ENCODE results near the gene VPS72. TPM values are rescaled to one million over a fixed set of nuclear protein-coding genes. Genes with fewer than 3 reads are reported as not detected.

Gene VPS72
- total RNA-seq, 2 experiments from 2014 or later: 73.5 to 80.3 TPM

- ChIA-PET CTCF (interaction anchor here (0.8 kb wide), 1 partner anchor 60 kb away, joined by 6 read pairs; no protein-coding TSS in a partner anchor), POLR2A (no interaction called here)
These were observed 3.3 kb upstream of the VPS72 start for GRCh38 chr1:151193304-151193703.

- ChIA-PET CTCF (interaction anchor here (0.7 kb wide), 1 partner anchor 65 kb away, joined by 4 read pairs; no protein-coding TSS in a partner anchor), POLR2A (no interaction called here)
These were observed 2.0 kb upstream of the VPS72 start for GRCh38 chr1:151192047-151192446.

- POLR2A ChIA-PET: interaction anchor here (0.5 to 0.6 kb wide), 2 partner anchors 19 to 20 kb away, joined by 3 to 5 read pairs; no protein-coding TSS in a partner anchor
- CTCF ChIA-PET: interaction anchor here (0.6 to 2.2 kb wide), 3 partner anchors 10 to 250 kb away, joined by 3 to 6 read pairs (median 4); partner anchors contain the start of gene TNFAIP8L2
These were observed 1.3 kb downstream of the VPS72 start for GRCh38 chr1:151188667-151189066.

GRCh38 chr1:151187205-151187604 lies 2.8 kb downstream of the VPS72 start:
- CTCF ChIA-PET: no interaction called here
- POLR2A ChIA-PET: no interaction called here

GRCh38 chr1:151184211-151184610 lies 5.8 kb downstream of the VPS72 start:
- POLR2A ChIA-PET: no interaction called here
- CTCF ChIA-PET: interaction anchor here (0.7 to 0.8 kb wide), 2 partner anchors 88 to 227 kb away, joined by 3 read pairs; no protein-coding TSS in a partner anchor

- POLR2A ChIA-PET: no interaction called here
- CTCF ChIA-PET: interaction anchor here (0.9 kb wide), 1 partner anchor 9 kb away, joined by 5 read pairs; no protein-coding TSS in a partner anchor
These were observed 13.4 kb downstream of the VPS72 start for GRCh38 chr1:151176514-151177045.

GRCh38 chr1:151175863-151176262 lies 14.1 kb downstream of the VPS72 start, which contains the start of gene TMOD4:
TSS of gene TMOD4 (minus strand) at chr1:151175981. CDS start at chr1:151174875, 1,106 bp downstream.
- ChIA-PET CTCF (no interaction called here), POLR2A (no interaction called here)

- CTCF ChIA-PET: interaction anchor here (0.6 kb wide), 1 partner anchor 20 kb away, joined by 4 read pairs; no protein-coding TSS in a partner anchor
- POLR2A ChIA-PET: interaction anchor here (0.5 kb wide), 1 partner anchor 64 kb away, joined by 3 read pairs; no protein-coding TSS in a partner anchor
These were observed 14.8 kb downstream of the VPS72 start for GRCh38 chr1:151175041-151175741.

- POLR2A ChIA-PET: interaction anchor here (0.5 to 0.7 kb wide), 2 partner anchors 48 to 932 kb away, joined by 3 read pairs; no protein-coding TSS in a partner anchor
- CTCF ChIA-PET: interaction anchor here (1.0 kb wide), 1 partner anchor 24 kb away, joined by 3 read pairs; no protein-coding TSS in a partner anchor
These were observed 18.8 kb downstream of the VPS72 start for GRCh38 chr1:151171190-151171589.

- POLR2A ChIA-PET: interaction anchor here (0.7 kb wide), 1 partner anchor 110 kb away, joined by 3 read pairs; no protein-coding TSS in a partner anchor
- CTCF ChIA-PET: interaction anchor here (0.5 to 1.4 kb wide), 4 partner anchors 10 to 906 kb away, joined by 3 to 11 read pairs (median 4); no protein-coding TSS in a partner anchor
These were observed 22.9 kb downstream of the VPS72 start for GRCh38 chr1:151167116-151167515.

- ChIA-PET POLR2A (interaction anchor here (0.7 to 0.9 kb wide), 2 partner anchors 23 to 111 kb away, joined by 3 read pairs; partner anchors contain the start of gene VPS72), CTCF (interaction anchor here (0.5 to 1.4 kb wide), 3 partner anchors 10 to 906 kb away, joined by 3 to 11 read pairs (median 3); no protein-coding TSS in a partner anchor)
These were observed 23.5 kb downstream of the VPS72 start for GRCh38 chr1:151166505-151166956.

GRCh38 chr1:151165738-151166504 lies 24.1 kb downstream of the VPS72 start, which contains the start of the genes LYSMD1 and SCNM1:
TSS of gene LYSMD1 (minus strand) at chr1:151165902. CDS start at chr1:151165258, 644 bp downstream.
TSS of gene SCNM1 (plus strand) at chr1:151166144. CDS start at chr1:151166153, 9 bp downstream.
- POLR2A ChIA-PET: interaction anchor here (0.9 kb wide), 1 partner anchor 24 kb away, joined by 3 read pairs; the partner anchor contains the start of gene VPS72
- CTCF ChIA-PET: interaction anchor here (0.6 to 1.4 kb wide), 4 partner anchors 9 to 119 kb away, joined by 3 to 11 read pairs (median 3); no protein-coding TSS in a partner anchor

- CTCF ChIA-PET: interaction anchor here (0.6 to 1.2 kb wide), 3 partner anchors 16 to 140 kb away, joined by 3 read pairs; no protein-coding TSS in a partner anchor
- POLR2A ChIA-PET: interaction anchor here (0.9 kb wide), 1 partner anchor 8 kb away, joined by 3 read pairs; no protein-coding TSS in a partner anchor
These were observed 24.7 kb downstream of the VPS72 start for GRCh38 chr1:151165281-151165737.

GRCh38 chr1:151164732-151165280 lies 25.2 kb downstream of the VPS72 start:
- POLR2A ChIA-PET: interaction anchor here (0.9 kb wide), 1 partner anchor 8 kb away, joined by 3 read pairs; no protein-coding TSS in a partner anchor
- CTCF ChIA-PET: interaction anchor here (0.6 to 1.2 kb wide), 4 partner anchors 16 to 139 kb away, joined by 3 read pairs; no protein-coding TSS in a partner anchor

- ChIA-PET CTCF (interaction anchor here (0.8 to 8.7 kb wide), 3 partner anchors 37 to 135 kb away, joined by 3 to 84 read pairs (median 3); no protein-coding TSS in a partner anchor), POLR2A (no interaction called here)
These were observed 30.6 kb downstream of the VPS72 start for GRCh38 chr1:151159373-151159772.

- POLR2A ChIA-PET: no interaction called here
- CTCF ChIA-PET: interaction anchor here (0.8 to 8.7 kb wide), 3 partner anchors 38 to 134 kb away, joined by 3 to 84 read pairs (median 3); no protein-coding TSS in a partner anchor
These were observed 31.2 kb downstream of the VPS72 start for GRCh38 chr1:151158751-151159251.

- ChIA-PET POLR2A (interaction anchor here (0.5 kb wide), 1 partner anchor 311 kb away, joined by 7 read pairs; no protein-coding TSS in a partner anchor), CTCF (interaction anchor here (0.7 to 8.7 kb wide), 5 partner anchors 24 to 134 kb away, joined by 3 to 84 read pairs (median 4); no protein-coding TSS in a partner anchor)
These were observed 31.7 kb downstream of the VPS72 start for GRCh38 chr1:151158326-151158725.
